ENCODE measurements around the gene KCTD7. TPM values are rescaled to one million over a fixed set of nuclear protein-coding genes. Genes with fewer than 3 reads are reported as not detected.
A peak's percentile ranks its signal among the peaks of the same experiment; 100 is the strongest.
"Not testable (repeated sequence)": the region's sequence is repeated elsewhere in the genome, so short reads cannot be mapped to it uniquely, and the experiment has no call there.

Gene KCTD7
- total and polyA plus RNA-seq, 2 of the 4 experiments (the other 2 are of a cell fraction), result 6.1 to 12.8 TPM

GRCh38 chr7:66655826-66656485, 27.3 kb downstream of the KCTD7 start:
- BruUV-seq (replicated peaks); H3K4me1 ChIP-seq (ENCODE audit: control insufficient read depth, insufficient read depth, low read length); H3K9me3 ChIP-seq (ENCODE audit: control insufficient read depth, insufficient read depth, low read length); H3K27me3 ChIP-seq (ENCODE audit: control insufficient read depth, insufficient read depth, low read length); intact Hi-C loops (cut with micrococcal nuclease); H3K9me1 ChIP-seq (ENCODE audit: insufficient read depth, low read length); dilution Hi-C loops (cut with HindIII; ENCODE audit: low sequenced_read_pairs, unreplicated experiment); H2BK20ac ChIP-seq (ENCODE audit: low read depth, low read length); in situ Hi-C loops (cut with MboI; ENCODE audit: low sequenced_read_pairs); H3K36me3 ChIP-seq (ENCODE audit: control insufficient read depth, insufficient read depth, low read length): not testable (repeated sequence)
- Histone ChIP-seq H3K23ac (ENCODE audit: low read depth, low read length) (peak overlapping the region; percentile 84), H3K9ac (ENCODE audit: low read depth, low read length) (peak overlapping the region; percentile 63), H3K27ac (ENCODE audit: insufficient read depth, low read length) (peak overlapping the region; percentile 74), H4K8ac (ENCODE audit: low read depth in 2 of 2, low read length in 2 of 2) (peak overlapping the region; percentile 70 to 87), H2BK120ac (ENCODE audit: low read depth, low read length) (peak overlapping the region; percentile 64), H2BK5ac (ENCODE audit: low read depth, low read length, poor library complexity, severe bottlenecking) (peak overlapping the region; percentile 96), H3K14ac (replicated peaks; ENCODE audit: low read depth, low read length) (peak overlapping the region; percentile 81), H3K56ac (ENCODE audit: extremely low read depth, insufficient read depth, low read length) (peak overlapping the region; percentile 71), H4K91ac (ENCODE audit: insufficient read depth, low read depth, low read length) (peak overlapping the region; percentile 79), H4K5ac (ENCODE audit: low read depth, low read length) (peak overlapping the region; percentile 81; the same call in 1 of the 2 replicates), H2AK5ac (ENCODE audit: low read depth, low read length) (peak overlapping the region; percentile 96), H2AFZ (replicated peaks; ENCODE audit: low read length, poor library complexity) (peak overlapping the region; percentile 21), H2AK9ac (replicated peaks; ENCODE audit: low read depth, low read length, poor library complexity) (peak overlapping the region; percentile 61), H3K18ac (ENCODE audit: low read depth, low read length) (peak overlapping the region; percentile 63; the same call in 1 of the 2 replicates), H3K4me2 (ENCODE audit: low read depth, low read length) (peak overlapping the region; percentile 79), H3K4ac (ENCODE audit: low read depth, low read length) (peak overlapping the region; percentile 88), H2BK15ac (ENCODE audit: low read depth, low read length) (peak overlapping the region; percentile 5; the same call in 2 of the 3 replicates), H3K4me3 (ENCODE audit: insufficient read depth, low read depth, low read length) (peak overlapping the region; percentile 31; the same call in 1 of the 2 replicates), H4K20me1 (ENCODE audit: insufficient read depth, low read length) (peaks cover 11% of the 10 kb centered on the region), H3K79me1 (ENCODE audit: low read depth in 1 of 2, low read length in 2 of 2) (peaks cover 16 to 38% of the 10 kb centered on the region in 2 experiments)
- CTCF ChIA-PET, result interaction anchor here (1.0 kb wide), 1 partner anchor 98 kb away, joined by 4 read pairs; no protein-coding TSS in a partner anchor
- WGBS, 2 experiments (ENCODE audit: extremely low coverage in 2 of 2, insufficient read length in 1 of 2), result 0% methylated on average over 1 of the region's 11 CpGs; no CpG with 5 or more reads in 1 of the 2 experiments
- peak; percentile 69 for DNase-seq
- ATAC-seq (ENCODE audit: low read depth), result peak; percentile 12
- POLR2A ChIA-PET (ENCODE audit: unreplicated experiment), result interaction anchor here (0.6 kb wide), 1 partner anchor 50 kb away, joined by 11 read pairs; no protein-coding TSS in a partner anchor

Measured in IMR-90 (cell line).